HG03460 (cell line): Measurements from ENCODE around the gene TBC1D25.

Source experiments
- ATAC-seq: cut with Tn5 transposase; IDR thresholded peaks from one replicate; pipeline ENCODE4 v1.9.1; 2021; ENCODE audit not compliant: unreplicated experiment

Gene TBC1D25

DNA sequence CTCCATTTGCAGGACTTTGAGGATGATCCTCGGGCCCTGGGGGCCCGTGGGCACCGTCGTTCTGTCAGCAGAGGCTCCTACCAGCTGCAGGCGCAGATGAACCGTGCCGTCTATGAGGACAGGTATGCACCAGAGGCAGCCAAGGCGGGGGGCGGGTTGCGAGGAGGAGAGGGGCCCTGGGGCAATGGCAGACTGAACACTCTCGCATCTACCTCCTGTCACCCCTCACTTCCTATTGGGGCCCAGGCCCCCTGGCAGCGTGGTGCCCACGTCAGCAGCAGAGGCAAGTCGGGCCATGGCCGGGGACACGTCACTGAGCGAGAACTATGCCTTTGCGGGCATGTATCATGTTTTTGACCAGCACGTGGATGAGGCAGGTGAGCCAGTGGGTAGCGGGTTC lies 59.8 kb downstream of the TBC1D25 start:
- ATAC-seq = no peak

DNA sequence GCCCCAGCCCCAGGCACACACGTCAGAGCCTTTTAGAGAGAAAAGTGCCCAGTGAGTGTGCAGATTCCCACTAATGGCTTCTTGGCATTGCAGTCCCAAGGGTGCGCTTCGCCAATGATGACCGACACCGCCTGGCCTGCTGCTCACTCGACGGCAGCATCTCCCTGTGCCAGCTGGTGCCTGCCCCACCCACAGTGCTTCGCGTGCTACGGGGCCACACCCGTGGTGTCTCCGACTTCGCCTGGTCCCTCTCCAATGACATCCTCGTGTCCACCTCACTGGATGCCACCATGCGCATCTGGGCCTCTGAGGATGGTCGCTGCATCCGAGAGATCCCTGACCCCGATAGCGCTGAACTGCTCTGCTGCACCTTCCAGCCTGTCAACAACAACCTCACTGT lies 60.7 kb downstream of the TBC1D25 start:
- ATAC-seq = no peak

DNA sequence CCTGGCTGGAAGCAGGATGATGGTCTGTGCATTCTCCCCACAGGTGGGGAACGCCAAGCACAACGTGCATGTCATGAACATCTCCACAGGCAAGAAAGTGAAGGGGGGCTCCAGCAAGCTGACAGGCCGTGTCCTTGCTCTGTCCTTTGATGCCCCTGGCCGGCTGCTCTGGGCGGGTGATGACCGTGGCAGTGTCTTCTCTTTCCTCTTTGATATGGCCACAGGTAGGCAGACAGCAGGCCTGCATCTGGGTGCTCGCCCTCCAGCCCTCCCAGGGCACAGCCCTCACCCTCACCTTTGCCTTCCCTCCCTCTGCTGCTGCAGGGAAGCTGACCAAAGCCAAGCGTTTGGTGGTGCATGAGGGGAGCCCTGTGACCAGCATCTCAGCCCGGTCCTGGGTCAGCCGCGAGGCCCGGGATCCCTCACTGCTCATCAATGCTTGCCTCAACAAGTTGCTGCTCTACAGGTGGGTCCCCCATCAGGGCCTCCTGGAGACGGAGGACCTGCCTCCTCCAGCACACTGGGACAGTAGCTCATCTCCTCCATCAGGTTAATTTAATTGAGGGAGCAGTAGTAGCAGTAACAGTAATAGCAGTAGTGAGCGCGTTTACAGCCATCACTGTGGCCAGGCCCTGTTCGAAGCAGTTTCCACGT lies 62.4 kb downstream of the TBC1D25 start:
- no peak for ATAC-seq

DNA sequence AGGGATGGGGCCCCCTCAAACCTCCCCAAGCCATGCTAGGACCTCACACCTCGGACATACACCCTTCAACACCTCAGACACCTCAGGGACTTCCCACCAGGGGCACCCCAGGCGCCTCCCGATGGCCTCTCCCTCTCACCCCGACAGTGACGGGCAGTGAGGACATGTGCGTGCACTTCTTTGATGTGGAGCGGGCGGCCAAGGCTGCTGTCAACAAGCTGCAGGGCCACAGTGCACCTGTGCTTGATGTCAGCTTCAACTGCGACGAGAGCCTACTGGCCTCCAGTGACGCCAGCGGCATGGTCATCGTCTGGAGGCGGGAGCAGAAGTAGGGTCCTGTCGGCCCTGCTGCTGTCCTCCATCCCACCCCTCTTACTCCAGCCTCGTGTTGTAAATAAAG lies 65.2 kb downstream of the TBC1D25 start:
- ATAC-seq = no peak

- no peak for ATAC-seq
Observed at GRCh38 chrX:48606091-48606490, 66.6 kb downstream of the TBC1D25 start.

GRCh38 chrX:48611703-48612102 lies 72.2 kb downstream of the TBC1D25 start:
- ATAC-seq = no peak
